ENCODE measurements around the gene OR10A5. TPM values are rescaled to one million over a fixed set of nuclear protein-coding genes. Genes with fewer than 3 reads are reported as not detected.

Gene OR10A5
- total and polyA plus RNA-seq, 2 of the 13 experiments (the other 11 are each of a cell fraction or from before 2014, with no cell fraction given), result not detected

GRCh38 chr11:6833356-6833755 lies 12.1 kb upstream of the OR10A5 start:
- Histone ChIP-seq H2AFZ (ENCODE audit: low read length) (no peak overlapping the region), H3K27me3 (ENCODE audit: control insufficient read depth in 1 of 2, insufficient read depth in 2 of 2, low read length in 2 of 2) (no peaks in the 10 kb centered on the region; a peak in 1 of 5 replicates), H3K4me2 (ENCODE audit: low read depth, low read length) (no peak overlapping the region), H3K4me1 (ENCODE audit: insufficient read depth, low read length) (no peaks in the 10 kb centered on the region), H3K27ac (ENCODE audit: extremely low read length, insufficient read depth, low read length) (no peak overlapping the region), H3K79me2 (ENCODE audit: insufficient read depth, low read length) (no peaks in the 10 kb centered on the region), H3K36me3 (replicated peaks in 1 of 2; ENCODE audit: control insufficient read depth in 1 of 2, insufficient read depth in 2 of 2, low read length in 2 of 2) (no peaks in the 10 kb centered on the region), H3K9me3 (ENCODE audit: low read length) (no peaks in the 10 kb centered on the region), H3K9ac (ENCODE audit: insufficient read depth, low read depth, low read length) (no peak overlapping the region), H4K20me1 (ENCODE audit: insufficient read depth, low read length) (no peaks in the 10 kb centered on the region), H3K4me3 (replicated peaks in 1 of 3; ENCODE audit: insufficient read depth in 1 of 3, low read depth in 2 of 3, low read length in 3 of 3) (no peak overlapping the region)
- BruUV-seq (replicated peaks), result no TSS peak
- in situ Hi-C loops (cut with HindIII; ENCODE audit: extremely low pct_ligation_motif_present, low pct_unique_long_range_greater_than_20kb) (no loop called here), intact Hi-C loops (cut with micrococcal nuclease; ENCODE audit: unreplicated experiment) (no loop called here)
- WGBS (ENCODE audit: low lambda C conversion rate), result 0% methylated on average over 6 of the region's 6 CpGs
- CTCF ChIA-PET (ENCODE audit: low intra/inter-chr PET ratio, low total read pairs), result no interaction called here
- POLR2A ChIA-PET, result no interaction called here
- FAIRE-seq, result no peak
- no peak for DNase-seq (ENCODE audit: low spot score)
- no peak for ATAC-seq
- 0 out of 2 replicates have a peak, but pooled peaks have one; percentile 10 for TF ChIP-seq MNT (IDR thresholded peaks at IDR 0.05)
- no peak for TF ChIP-seq MAFF (IDR thresholded peaks at IDR 0.05; ENCODE audit: low read depth, low read length)

GRCh38 chr11:6834021-6834420 lies 11.5 kb upstream of the OR10A5 start:
- no peaks in the 10 kb centered on the region; a peak in 1 of 5 replicates for H3K27me3 ChIP-seq (ENCODE audit: control insufficient read depth in 1 of 2, insufficient read depth in 2 of 2, low read length in 2 of 2)
- H2AFZ ChIP-seq (ENCODE audit: low read length), result no peak overlapping the region
- CTCF ChIA-PET (ENCODE audit: low intra/inter-chr PET ratio, low total read pairs), result no interaction called here
- DNase-seq (ENCODE audit: low spot score) (no peak), ATAC-seq (no peak), FAIRE-seq (no peak)
- H3K4me2 ChIP-seq (ENCODE audit: low read depth, low read length), result no peak overlapping the region
- BruUV-seq (replicated peaks), result no TSS peak
- intact Hi-C loops (cut with micrococcal nuclease; ENCODE audit: unreplicated experiment) (no loop called here), in situ Hi-C loops (cut with HindIII; ENCODE audit: extremely low pct_ligation_motif_present, low pct_unique_long_range_greater_than_20kb) (no loop called here)
- no peak overlapping the region for H3K9ac ChIP-seq (ENCODE audit: insufficient read depth, low read depth, low read length)
- H3K27ac ChIP-seq (ENCODE audit: extremely low read length, insufficient read depth, low read length), result no peak overlapping the region
- TF ChIP-seq KLF11 (CRISPR knock-in tag; IDR thresholded peaks at IDR 0.05), result no peak
- no peak for TF ChIP-seq FOSL2 (CRISPR knock-in tag; IDR thresholded peaks at IDR 0.05)
- no peak for TF ChIP-seq TBL1XR1 (IDR thresholded peaks at IDR 0.05; ENCODE audit: borderline replicate concordance, low read length, partially characterized antibody)
- TF ChIP-seq CREM (IDR thresholded peaks at IDR 0.05), result no peak
- no peak for TF ChIP-seq CREM (CRISPR knock-in tag; IDR thresholded peaks at IDR 0.05)
- TF ChIP-seq CBX2 (IDR thresholded peaks at IDR 0.05; ENCODE audit: low read depth, low read length), result no peak
- TF ChIP-seq CBX2 (CRISPR knock-in tag; IDR thresholded peaks at IDR 0.05; ENCODE audit: low read depth), result no peak
- TF ChIP-seq PRPF4 (IDR thresholded peaks at IDR 0.05; ENCODE audit: low read depth, low read length, poor library complexity, severe bottlenecking), result no peak
- no peak for TF ChIP-seq MLX (CRISPR knock-in tag; IDR thresholded peaks at IDR 0.05)
- TF ChIP-seq CHD4 (IDR thresholded peaks at IDR 0.05; ENCODE audit: borderline replicate concordance, low read length), result no peak
- no peak for TF ChIP-seq XRCC5 (optimal IDR thresholded peaks at IDR 0.05; ENCODE audit: low read length)
- TF ChIP-seq PHB2 (IDR thresholded peaks at IDR 0.05; ENCODE audit: partially characterized antibody), result no peak
- TF ChIP-seq SOX6 (IDR thresholded peaks at IDR 0.05), result no peak
- TF ChIP-seq SOX6 (CRISPR knock-in tag; IDR thresholded peaks at IDR 0.05), result no peak
- no peak for TF ChIP-seq RNF219 (CRISPR knock-in tag; IDR thresholded peaks at IDR 0.05)
- no peaks in the 10 kb centered on the region for H3K79me2 ChIP-seq (ENCODE audit: insufficient read depth, low read length)
- no peaks in the 10 kb centered on the region for H4K20me1 ChIP-seq (ENCODE audit: insufficient read depth, low read length)
- WGBS (ENCODE audit: low lambda C conversion rate), result 0% methylated on average over 1 of the region's 1 CpG
- H3K9me3 ChIP-seq (ENCODE audit: low read length), result no peaks in the 10 kb centered on the region
- no peaks in the 10 kb centered on the region for H3K36me3 ChIP-seq (replicated peaks in 1 of 2; ENCODE audit: control insufficient read depth in 1 of 2, insufficient read depth in 2 of 2, low read length in 2 of 2)
- POLR2A ChIA-PET, result no interaction called here
- H3K4me3 ChIP-seq (replicated peaks in 1 of 3; ENCODE audit: insufficient read depth in 1 of 3, low read depth in 2 of 3, low read length in 3 of 3), result no peak overlapping the region
- no peaks in the 10 kb centered on the region for H3K4me1 ChIP-seq (ENCODE audit: insufficient read depth, low read length)

All from HepG2 (cell line).